ENCODE measurements around the gene DLEC1.

The DLEC1 gene

GRCh38 chr3:38152609-38153008, 113.6 kb downstream of the DLEC1 start:
- no peaks in the 10 kb centered on the region for H3K4me1 ChIP-seq (ENCODE audit: control insufficient read depth in 2 of 2, insufficient read depth in 1 of 2, low read depth in 1 of 2, low read length in 2 of 2)
- no peak overlapping the region for H2AK5ac ChIP-seq (ENCODE audit: low read depth, low read length)
- no peak overlapping the region for H3K9ac ChIP-seq (ENCODE audit: low read depth, low read length, poor library complexity)
- H3K18ac ChIP-seq (ENCODE audit: low read length): no peak overlapping the region
- H2BK12ac ChIP-seq (ENCODE audit: low read length): no peak overlapping the region
- H2BK5ac ChIP-seq (ENCODE audit: low read length): no peak overlapping the region
- no peak overlapping the region for H3K4ac ChIP-seq (ENCODE audit: low read length)
- WGBS, 2 donors (ENCODE audit: extremely low coverage in 2 of 2, insufficient read length in 2 of 2, insufficient replicate concordance in 1 of 2): no CpG with 5 or more reads among the region's 2 CpGs
- peak overlapping the region; percentile 48 for H2AFZ ChIP-seq (ENCODE audit: low read length)
- H3K36me3 ChIP-seq (replicated peaks in 1 of 2; ENCODE audit: control insufficient read depth in 2 of 2, insufficient read depth in 2 of 2, low read length in 2 of 2): no peaks in the 10 kb centered on the region
- no peak overlapping the region for H3K4me3 ChIP-seq (ENCODE audit: low read length in 2 of 2)
- no peak overlapping the region for H3K4me2 ChIP-seq (ENCODE audit: insufficient read depth, low read length, poor library complexity, severe bottlenecking)
- no peaks in the 10 kb centered on the region for H3K79me1 ChIP-seq (ENCODE audit: low read depth, low read length)
- no peak overlapping the region for H3K27ac ChIP-seq (replicated peaks; ENCODE audit: low read length)
- no peak overlapping the region for H2BK120ac ChIP-seq (ENCODE audit: low read depth, low read length)
- no peak overlapping the region for H2BK15ac ChIP-seq (ENCODE audit: low read length)
- no peak overlapping the region for H3K23ac ChIP-seq (ENCODE audit: low read depth, low read length, poor library complexity)
- no peak overlapping the region for H3K14ac ChIP-seq (ENCODE audit: low read length)
- DNase-seq (ENCODE audit: low spot score): no peak
- H4K8ac ChIP-seq (ENCODE audit: low read depth, low read length): no peak overlapping the region
- no peaks in the 10 kb centered on the region for H3K9me3 ChIP-seq (replicated peaks in 1 of 2; ENCODE audit: control insufficient read depth in 2 of 2, insufficient read depth in 1 of 2, low read depth in 1 of 2, low read length in 2 of 2)
- H3K27me3 ChIP-seq (ENCODE audit: control insufficient read depth in 3 of 3, insufficient read depth in 3 of 3, low read depth in 1 of 3, low read length in 3 of 3): no peaks in the 10 kb centered on the region
- no peak overlapping the region for H4K91ac ChIP-seq (ENCODE audit: low read depth, low read length, poor library complexity)

DNA sequence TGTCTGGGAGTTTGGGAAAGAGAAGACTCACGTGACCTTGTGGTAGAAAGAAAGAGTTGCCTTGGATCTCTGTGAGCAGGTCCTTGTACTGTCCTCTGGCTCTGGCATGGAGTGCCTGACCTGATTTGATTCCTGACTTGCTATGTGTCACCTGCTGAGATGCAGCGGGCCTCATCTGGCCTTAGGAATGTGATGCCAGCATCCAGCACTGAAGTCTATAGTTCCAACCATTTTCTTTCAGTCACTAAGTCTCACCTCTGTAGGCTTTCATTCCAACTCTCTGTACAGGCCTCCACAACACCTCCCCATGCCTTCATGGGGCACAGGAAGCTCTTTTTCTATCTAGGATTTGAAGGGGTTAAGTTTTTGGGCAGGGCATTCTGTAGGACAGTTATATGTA, 114.2 kb downstream of the DLEC1 start:
- no peaks in the 10 kb centered on the region for H3K9me3 ChIP-seq (replicated peaks in 1 of 2; ENCODE audit: control insufficient read depth in 2 of 2, insufficient read depth in 1 of 2, low read depth in 1 of 2, low read length in 2 of 2)
- H3K14ac ChIP-seq (ENCODE audit: low read length): no peak overlapping the region
- no peak overlapping the region for H3K9ac ChIP-seq (ENCODE audit: low read depth, low read length, poor library complexity)
- H2BK15ac ChIP-seq (ENCODE audit: low read length): no peak overlapping the region
- H3K4me1 ChIP-seq (ENCODE audit: control insufficient read depth in 2 of 2, insufficient read depth in 1 of 2, low read depth in 1 of 2, low read length in 2 of 2): no peaks in the 10 kb centered on the region
- no peak overlapping the region for H2AK5ac ChIP-seq (ENCODE audit: low read depth, low read length)
- no peak overlapping the region for H2BK5ac ChIP-seq (ENCODE audit: low read length)
- WGBS, 2 donors (ENCODE audit: extremely low coverage in 2 of 2, insufficient read length in 2 of 2, insufficient replicate concordance in 1 of 2): no CpG with 5 or more reads among the region's 2 CpGs
- peak overlapping the region; percentile 48 for H2AFZ ChIP-seq (ENCODE audit: low read length)
- H3K27me3 ChIP-seq (ENCODE audit: control insufficient read depth in 3 of 3, insufficient read depth in 3 of 3, low read depth in 1 of 3, low read length in 3 of 3): no peaks in the 10 kb centered on the region
- H3K4ac ChIP-seq (ENCODE audit: low read length): no peak overlapping the region
- no peak for DNase-seq (ENCODE audit: low spot score)
- no peaks in the 10 kb centered on the region for H3K79me1 ChIP-seq (ENCODE audit: low read depth, low read length)
- H3K23ac ChIP-seq (ENCODE audit: low read depth, low read length, poor library complexity): no peak overlapping the region
- H4K91ac ChIP-seq (ENCODE audit: low read depth, low read length, poor library complexity): no peak overlapping the region
- H3K27ac ChIP-seq (replicated peaks; ENCODE audit: low read length): no peak overlapping the region
- no peak overlapping the region for H3K4me3 ChIP-seq (ENCODE audit: low read length in 2 of 2)
- H2BK120ac ChIP-seq (ENCODE audit: low read depth, low read length): no peak overlapping the region
- no peak overlapping the region for H3K4me2 ChIP-seq (ENCODE audit: insufficient read depth, low read length, poor library complexity, severe bottlenecking)
- no peak overlapping the region for H2BK12ac ChIP-seq (ENCODE audit: low read length)
- H4K8ac ChIP-seq (ENCODE audit: low read depth, low read length): no peak overlapping the region
- H3K18ac ChIP-seq (ENCODE audit: low read length): no peak overlapping the region
- no peaks in the 10 kb centered on the region for H3K36me3 ChIP-seq (replicated peaks in 1 of 2; ENCODE audit: control insufficient read depth in 2 of 2, insufficient read depth in 2 of 2, low read length in 2 of 2)

- Histone ChIP-seq H3K18ac (ENCODE audit: low read length) (no peak overlapping the region), H2BK12ac (ENCODE audit: low read length) (no peak overlapping the region), H3K4me3 (ENCODE audit: low read length in 2 of 2) (no peak overlapping the region), H3K36me3 (replicated peaks in 1 of 2; ENCODE audit: control insufficient read depth in 2 of 2, insufficient read depth in 2 of 2, low read length in 2 of 2) (no peaks in the 10 kb centered on the region), H2AK5ac (ENCODE audit: low read depth, low read length) (no peak overlapping the region), H2BK120ac (ENCODE audit: low read depth, low read length) (no peak overlapping the region), H4K91ac (ENCODE audit: low read depth, low read length, poor library complexity) (no peak overlapping the region), H3K4me2 (ENCODE audit: insufficient read depth, low read length, poor library complexity, severe bottlenecking) (no peak overlapping the region), H2AFZ (ENCODE audit: low read length) (no peak overlapping the region), H3K4ac (ENCODE audit: low read length) (no peak overlapping the region), H3K79me1 (ENCODE audit: low read depth, low read length) (no peaks in the 10 kb centered on the region), H3K14ac (ENCODE audit: low read length) (no peak overlapping the region), H4K8ac (ENCODE audit: low read depth, low read length) (no peak overlapping the region), H2BK5ac (ENCODE audit: low read length) (no peak overlapping the region), H2BK15ac (ENCODE audit: low read length) (no peak overlapping the region), H3K9ac (ENCODE audit: low read depth, low read length, poor library complexity) (no peak overlapping the region), H3K27ac (replicated peaks; ENCODE audit: low read length) (no peak overlapping the region), H3K27me3 (ENCODE audit: control insufficient read depth in 3 of 3, insufficient read depth in 3 of 3, low read depth in 1 of 3, low read length in 3 of 3) (no peaks in the 10 kb centered on the region), H3K9me3 (replicated peaks in 1 of 2; ENCODE audit: control insufficient read depth in 2 of 2, insufficient read depth in 1 of 2, low read depth in 1 of 2, low read length in 2 of 2) (no peaks in the 10 kb centered on the region), H3K4me1 (ENCODE audit: control insufficient read depth in 2 of 2, insufficient read depth in 1 of 2, low read depth in 1 of 2, low read length in 2 of 2) (no peaks in the 10 kb centered on the region), H3K23ac (ENCODE audit: low read depth, low read length, poor library complexity) (no peak overlapping the region)
- no CpG with 5 or more reads among the region's 2 CpGs for WGBS, 2 donors (ENCODE audit: extremely low coverage in 2 of 2, insufficient read length in 2 of 2, insufficient replicate concordance in 1 of 2)
- no peak for DNase-seq (ENCODE audit: low spot score)
Measured at GRCh38 chr3:38154033-38154494, 115.1 kb downstream of the DLEC1 start.

DNA sequence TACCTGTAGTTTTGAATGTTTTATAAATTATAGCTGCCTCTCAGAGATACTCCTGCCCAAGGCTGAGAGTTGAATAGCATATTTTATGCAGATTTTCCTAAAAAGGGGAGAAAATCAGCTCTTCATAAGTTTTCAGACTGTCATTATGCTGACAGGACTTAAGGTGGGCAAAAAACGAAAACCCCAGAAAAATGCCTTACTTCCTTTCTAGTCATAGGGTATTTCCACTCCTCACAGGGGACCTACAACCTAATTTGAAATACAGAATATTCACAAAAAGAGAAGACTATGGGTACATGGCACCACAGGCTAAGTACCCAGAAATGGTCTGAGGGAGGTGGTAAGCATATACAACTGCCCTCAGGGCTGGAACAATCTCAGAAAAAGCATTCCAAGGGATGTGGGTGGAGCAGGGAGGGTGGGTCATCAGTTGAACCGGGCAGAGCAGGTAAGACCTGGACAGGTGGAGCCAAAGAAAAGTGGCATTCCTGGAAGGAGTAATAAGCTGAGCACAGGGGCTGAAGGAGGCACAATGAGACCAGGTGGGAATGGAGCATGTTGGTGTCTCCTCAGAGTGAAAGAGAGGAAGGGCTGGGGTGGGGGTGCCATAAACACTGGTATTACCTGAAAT, 115.7 kb downstream of the DLEC1 start:
- H3K4me2 ChIP-seq (ENCODE audit: insufficient read depth, low read length, poor library complexity, severe bottlenecking): no peak overlapping the region
- no peaks in the 10 kb centered on the region for H3K27me3 ChIP-seq (ENCODE audit: control insufficient read depth in 3 of 3, insufficient read depth in 3 of 3, low read depth in 1 of 3, low read length in 3 of 3)
- no peak overlapping the region for H2BK5ac ChIP-seq (ENCODE audit: low read length)
- no peak overlapping the region for H4K8ac ChIP-seq (ENCODE audit: low read depth, low read length)
- H2BK120ac ChIP-seq (ENCODE audit: low read depth, low read length): no peak overlapping the region
- H3K79me1 ChIP-seq (ENCODE audit: low read depth, low read length): no peaks in the 10 kb centered on the region
- no peak overlapping the region for H4K91ac ChIP-seq (ENCODE audit: low read depth, low read length, poor library complexity)
- no peak overlapping the region for H2BK12ac ChIP-seq (ENCODE audit: low read length)
- no peak overlapping the region for H3K9ac ChIP-seq (ENCODE audit: low read depth, low read length, poor library complexity)
- no peak for DNase-seq (ENCODE audit: low spot score)
- no peak overlapping the region for H2AFZ ChIP-seq (ENCODE audit: low read length)
- no peaks in the 10 kb centered on the region for H3K9me3 ChIP-seq (replicated peaks in 1 of 2; ENCODE audit: control insufficient read depth in 2 of 2, insufficient read depth in 1 of 2, low read depth in 1 of 2, low read length in 2 of 2)
- H3K4me1 ChIP-seq (ENCODE audit: control insufficient read depth in 2 of 2, insufficient read depth in 1 of 2, low read depth in 1 of 2, low read length in 2 of 2): no peaks in the 10 kb centered on the region
- no peak overlapping the region for H3K4me3 ChIP-seq (ENCODE audit: low read length in 2 of 2)
- H3K27ac ChIP-seq (replicated peaks; ENCODE audit: low read length): no peak overlapping the region
- no peaks in the 10 kb centered on the region for H3K36me3 ChIP-seq (replicated peaks in 1 of 2; ENCODE audit: control insufficient read depth in 2 of 2, insufficient read depth in 2 of 2, low read length in 2 of 2)
- no peak overlapping the region for H2AK5ac ChIP-seq (ENCODE audit: low read depth, low read length)
- no CpG with 5 or more reads among the region's 2 CpGs for WGBS, 2 donors (ENCODE audit: extremely low coverage in 2 of 2, insufficient read length in 2 of 2, insufficient replicate concordance in 1 of 2)
- H3K14ac ChIP-seq (ENCODE audit: low read length): no peak overlapping the region
- H3K23ac ChIP-seq (ENCODE audit: low read depth, low read length, poor library complexity): no peak overlapping the region
- no peak overlapping the region for H3K4ac ChIP-seq (ENCODE audit: low read length)
- H2BK15ac ChIP-seq (ENCODE audit: low read length): no peak overlapping the region
- no peak overlapping the region for H3K18ac ChIP-seq (ENCODE audit: low read length)

Measured in neuronal stem cell (in vitro differentiated cells).